Testis (tissue), 3 donors: ENCODE results near the gene EYA2. TPM values are rescaled to one million over a fixed set of nuclear protein-coding genes. Genes with fewer than 3 reads are reported as not detected.

Experiments
- DNase-seq: peaks from one replicate; pipeline ENCODE4 v3.0.0-alpha.2; 2019
- H3K27ac ChIP-seq, 2 donors: fragments of 200-600 bp; sonication (generic); one replicate each; pipeline ENCODE4 v1.5.1; 2019
- H3K27me3 ChIP-seq: fragments of 200-600 bp; sonication (generic); one replicate; pipeline ENCODE4 v1.5.1; 2019
- H3K36me3 ChIP-seq: fragments of 200-600 bp; sonication (generic); one replicate; pipeline ENCODE4 v1.5.1; 2017; ENCODE audit warnings: low read depth; ENCODE audit errors: missing control alignments
- H3K4me1 ChIP-seq: fragments of 200-600 bp; sonication (generic); one replicate; pipeline ENCODE4 v1.5.1; 2019
- H3K4me3 ChIP-seq, 2 donors: fragments of 200-600 bp; sonication (generic); one replicate each; pipeline ENCODE4 v1.5.1; 2017 to 2019
- H3K9me3 ChIP-seq: fragments of 200-600 bp; sonication (generic); one replicate; pipeline ENCODE4 v1.5.1; 2017
- POLR2A ChIP-seq: fragments of 450-650 bp; IDR thresholded peaks from one replicate; pipeline ENCODE4 v1.6.1; 2017; ENCODE audit warnings: antibody characterized with exemption, mild to moderate bottlenecking, moderate library complexity
- WGBS, 2 donors: methylation state at CpG; one replicate each; pipeline ENCODE4 v1.1.5; 2018; 5-methylcytosine and 5-hydroxymethylcytosine counted together
- intact Hi-C: fragments of 100-400 bp; cut with DNase I; formaldehyde crosslinking; loops from one replicate; pipeline ENCODE4 v1.15.1; 2023; ENCODE audit warnings: low total_unique reads
- polyA plus RNA-seq: library from polyadenylated mRNA; stranded (reverse); fragments of 350-450 nt; fragmentation: Illumina TruSeq; extraction: RNeasy Lipid Tissue Mini Kit (QIAGEN cat#74804); gene quantifications from one replicate; pipeline ENCODE4 v1.2.3, GENCODE V29; 2014; ENCODE audit warnings: low read depth, low replicate concordance; ENCODE audit not compliant: insufficient read depth
- total RNA-seq, 2 donors: library from RNA; depleted of rRNA; stranded (reverse); fragments of >200 nt; gene quantifications; one replicate each; pipeline ENCODE4 v1.2.3, GENCODE V29; 2016
- TF ChIP-seq, protein P1 (sequence below), 3 experiments: fragments of 450-650 bp in 2 of 3; fragments of 200-600 bp in 1 of 3; sonication (generic) in 1 of 3; IDR thresholded peaks; one replicate each; pipeline ENCODE4 v1.5.1; 2016 to 2019; ENCODE audit warnings: antibody characterized with exemption in 3 of 3, mild to moderate bottlenecking in 2 of 3, moderate library complexity in 1 of 3

Gene EYA2
- total and polyA plus RNA-seq, 3 donors from 2014 or later: 14.6 to 17.2 (median 16.2) TPM

DNA sequence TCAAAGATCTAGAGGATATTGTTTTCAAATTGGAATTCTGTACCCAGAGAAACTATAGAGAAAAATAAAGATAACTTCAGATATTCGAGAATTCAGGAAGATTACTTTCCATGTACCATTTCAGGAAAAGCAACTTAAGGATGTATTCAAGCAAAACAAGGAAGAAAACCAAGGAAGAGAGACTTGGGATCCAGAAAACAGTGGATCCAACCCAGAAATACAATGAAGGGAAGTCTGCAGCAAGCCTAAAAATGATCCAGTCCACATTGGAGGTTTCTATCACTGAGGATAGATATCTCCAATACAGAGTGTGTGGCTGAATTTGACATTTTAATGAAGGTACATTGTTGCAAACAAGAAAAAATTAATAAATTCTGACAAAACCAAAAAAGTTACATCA lies 201.0 kb downstream of the EYA2 start:
- TF ChIP-seq, protein P1, sequence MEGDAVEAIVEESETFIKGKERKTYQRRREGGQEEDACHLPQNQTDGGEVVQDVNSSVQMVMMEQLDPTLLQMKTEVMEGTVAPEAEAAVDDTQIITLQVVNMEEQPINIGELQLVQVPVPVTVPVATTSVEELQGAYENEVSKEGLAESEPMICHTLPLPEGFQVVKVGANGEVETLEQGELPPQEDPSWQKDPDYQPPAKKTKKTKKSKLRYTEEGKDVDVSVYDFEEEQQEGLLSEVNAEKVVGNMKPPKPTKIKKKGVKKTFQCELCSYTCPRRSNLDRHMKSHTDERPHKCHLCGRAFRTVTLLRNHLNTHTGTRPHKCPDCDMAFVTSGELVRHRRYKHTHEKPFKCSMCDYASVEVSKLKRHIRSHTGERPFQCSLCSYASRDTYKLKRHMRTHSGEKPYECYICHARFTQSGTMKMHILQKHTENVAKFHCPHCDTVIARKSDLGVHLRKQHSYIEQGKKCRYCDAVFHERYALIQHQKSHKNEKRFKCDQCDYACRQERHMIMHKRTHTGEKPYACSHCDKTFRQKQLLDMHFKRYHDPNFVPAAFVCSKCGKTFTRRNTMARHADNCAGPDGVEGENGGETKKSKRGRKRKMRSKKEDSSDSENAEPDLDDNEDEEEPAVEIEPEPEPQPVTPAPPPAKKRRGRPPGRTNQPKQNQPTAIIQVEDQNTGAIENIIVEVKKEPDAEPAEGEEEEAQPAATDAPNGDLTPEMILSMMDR (IDR thresholded peaks at IDR 0.05): no peak
- TF ChIP-seq POLR2A: no peak
- Histone ChIP-seq H3K36me3 (no peaks in the 10 kb centered on the region), H3K4me3 (no peak overlapping the region), H3K9me3 (no peaks in the 10 kb centered on the region), H3K4me1 (no peaks in the 10 kb centered on the region), H3K27me3 (no peaks in the 10 kb centered on the region), H3K27ac (no peak overlapping the region)
- intact Hi-C loops: no loop called here
- WGBS, 2 donors: 80 to 83% methylated on average over 1 of the region's 1 CpG
- no peak for DNase-seq

GRCh38 chr20:47097691-47098622 lies 203.3 kb downstream of the EYA2 start:
- Histone ChIP-seq H3K9me3 (no peaks in the 10 kb centered on the region), H3K4me3 (no peak overlapping the region), H3K27ac (no peak overlapping the region), H3K27me3 (no peaks in the 10 kb centered on the region), H3K36me3 (no peaks in the 10 kb centered on the region), H3K4me1 (no peaks in the 10 kb centered on the region)
- DNase-seq: no peak
- WGBS, 2 donors: 48 to 71% methylated on average over 13 of the region's 13 CpGs
- no peak for TF ChIP-seq POLR2A
- TF ChIP-seq, protein P1 (IDR thresholded peaks at IDR 0.05): no peak
- intact Hi-C loops: no loop called here

DNA sequence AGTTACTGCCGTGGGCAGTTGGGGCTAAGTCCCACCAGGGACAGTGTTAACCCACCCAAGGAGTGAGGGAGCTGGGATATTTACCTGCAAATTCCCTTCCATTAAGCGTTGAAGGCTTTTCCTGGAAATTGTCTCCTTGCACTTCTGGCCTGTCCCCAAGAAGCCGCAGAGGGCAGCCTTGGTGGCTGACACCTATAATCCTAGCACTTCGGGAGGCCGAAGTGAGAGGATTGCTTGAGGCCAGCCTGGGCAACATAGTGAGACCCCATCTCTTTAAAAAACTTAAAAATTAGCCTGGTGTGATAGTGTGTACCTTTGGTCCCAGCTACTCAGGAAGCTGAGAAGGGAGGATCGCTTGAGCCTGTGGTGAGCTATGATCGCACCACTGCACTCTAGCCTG lies 204.4 kb downstream of the EYA2 start:
- DNase-seq: no peak
- Histone ChIP-seq H3K27me3 (no peaks in the 10 kb centered on the region), H3K4me3 (no peak overlapping the region), H3K27ac (no peak overlapping the region), H3K4me1 (no peaks in the 10 kb centered on the region), H3K9me3 (no peaks in the 10 kb centered on the region), H3K36me3 (no peaks in the 10 kb centered on the region)
- 89 to 91% methylated on average over 7 of the region's 7 CpGs for WGBS, 2 donors
- no peak for TF ChIP-seq POLR2A
- TF ChIP-seq, protein P1 (IDR thresholded peaks at IDR 0.05): no peak
- intact Hi-C loops: no loop called here

GRCh38 chr20:47099825-47100441 lies 205.3 kb downstream of the EYA2 start:
- Histone ChIP-seq H3K27ac (no peak overlapping the region), H3K36me3 (no peaks in the 10 kb centered on the region), H3K9me3 (no peaks in the 10 kb centered on the region), H3K27me3 (no peaks in the 10 kb centered on the region), H3K4me1 (no peaks in the 10 kb centered on the region), H3K4me3 (no peak overlapping the region)
- peak; percentile 28 for DNase-seq
- intact Hi-C loops: no loop called here
- TF ChIP-seq, protein P1 (IDR thresholded peaks at IDR 0.05): no peak
- no peak for TF ChIP-seq POLR2A
- 37 to 58% methylated on average over 6 of the region's 6 CpGs for WGBS, 2 donors
